HepG2 (cell line): Measurements from ENCODE around the gene AKAP12. TPM values are rescaled to one million over a fixed set of nuclear protein-coding genes. Genes with fewer than 3 reads are reported as not detected.

Experiments
- BORCS8-MEF2B ChIP-seq: sonication (generic); formaldehyde crosslinking; IDR thresholded peaks from 2 replicates; pipeline ENCODE4 v1.8.0; 2022; ENCODE audit warnings: mild to moderate bottlenecking, missing genetic modification reagents
- CBFB ChIP-seq: sonication (generic); formaldehyde crosslinking; IDR thresholded peaks from 2 replicates; pipeline ENCODE4 v1.4.0; 2020; ENCODE audit warnings: missing genetic modification reagents
- CHD2 ChIP-seq: IDR thresholded peaks from 2 replicates; pipeline ENCODE4 v1.6.1; 2011; ENCODE audit warnings: low read depth, low read length, improper control_type of control experiment
- FOXK2 ChIP-seq: fragments of 450-650 bp; IDR thresholded peaks from 2 replicates; pipeline ENCODE4 v1.6.1; 2016
- GATAD2A ChIP-seq: IDR thresholded peaks from 2 replicates; pipeline ENCODE4 v1.6.1; 2016
- HNRNPK ChIP-seq: fragments of 200-400 bp; formaldehyde crosslinking; IDR thresholded peaks from 2 replicates; pipeline ENCODE4 v1.6.1; 2018; ENCODE audit warnings: low read length, low read depth, moderate library complexity, mild to moderate bottlenecking; ENCODE audit not compliant: poor library complexity, severe bottlenecking
- HNRNPUL1 ChIP-seq: fragments of 200-400 bp; formaldehyde crosslinking; IDR thresholded peaks from 2 replicates; pipeline ENCODE4 v1.6.1; 2017; ENCODE audit warnings: low read depth, mild to moderate bottlenecking, low read length, moderate library complexity
- KLF11 ChIP-seq: IDR thresholded peaks from 2 replicates; pipeline ENCODE4 v1.6.1; 2016; ENCODE audit warnings: missing compliant biosample characterization
- MED8 ChIP-seq: sonication (generic); formaldehyde crosslinking; IDR thresholded peaks from 2 replicates; pipeline ENCODE4 v1.8.1; 2023; ENCODE audit warnings: mild to moderate bottlenecking, missing genetic modification reagents; ENCODE audit not compliant: insufficient replicate concordance
- MTF1 ChIP-seq: sonication (generic); formaldehyde crosslinking; IDR thresholded peaks from 2 replicates; pipeline ENCODE4 v1.5.0; 2020; ENCODE audit warnings: missing genetic modification reagents
- PCBP2 ChIP-seq: fragments of 200-400 bp; formaldehyde crosslinking; optimal IDR thresholded peaks from 2 replicates; pipeline ENCODE3; 2018; ENCODE audit warnings: low read length, low read depth; ENCODE audit not compliant: poor library complexity, severe bottlenecking
- PRDM4 ChIP-seq: sonication (generic); formaldehyde crosslinking; IDR thresholded peaks from 2 replicates; pipeline ENCODE4 v1.9.0; 2021; ENCODE audit warnings: missing genetic modification reagents, borderline replicate concordance
- RBFOX2 ChIP-seq: fragments of 200-400 bp; formaldehyde crosslinking; IDR thresholded peaks from 2 replicates; pipeline ENCODE4 v1.6.1; 2017; ENCODE audit warnings: low read depth, mild to moderate bottlenecking, low read length
- RFX5 ChIP-seq: IDR thresholded peaks from 2 replicates; pipeline ENCODE4 v1.6.1; 2011; ENCODE audit warnings: low read depth, low read length, improper control_type of control experiment
- TARDBP ChIP-seq: sonication (generic); formaldehyde crosslinking; IDR thresholded peaks from 2 replicates; pipeline ENCODE4 v1.8.0; 2022; ENCODE audit warnings: mild to moderate bottlenecking, missing genetic modification reagents
- TCF7L2 ChIP-seq: IDR thresholded peaks from 2 replicates; pipeline ENCODE4 v1.6.1; 2011; ENCODE audit warnings: mild to moderate bottlenecking, low read depth, low read length, moderate library complexity
- TEAD2 ChIP-seq: sonication (generic); formaldehyde crosslinking; IDR thresholded peaks from 2 replicates; pipeline ENCODE4 v1.9.0; 2021; ENCODE audit warnings: missing genetic modification reagents
- ZFP90 ChIP-seq: sonication (generic); formaldehyde crosslinking; IDR thresholded peaks from 2 replicates; pipeline ENCODE4 v1.8.0; 2022; ENCODE audit warnings: missing genetic modification reagents, mild to moderate bottlenecking, inconsistent platforms, borderline replicate concordance
- ZHX2 ChIP-seq, 2 experiments: sonication (generic) in 1 of 2; formaldehyde crosslinking in 1 of 2; IDR thresholded peaks; 2 replicates each; pipeline versions ENCODE4 v1.6.1 to v1.9.0; 2014 to 2022; ENCODE audit warnings: antibody characterized with exemption in 1 of 2, borderline replicate concordance in 1 of 2, inconsistent platforms in 1 of 2, low read depth in 1 of 2, missing genetic modification reagents in 1 of 2
- ZNF207 ChIP-seq: fragments of 450-650 bp; IDR thresholded peaks from 2 replicates; pipeline ENCODE4 v1.6.1; 2016; ENCODE audit warnings: antibody characterized with exemption, borderline replicate concordance
- ZNF441 ChIP-seq: sonication (generic); formaldehyde crosslinking; IDR thresholded peaks from 2 replicates; pipeline ENCODE4 v1.7.0; 2021; ENCODE audit warnings: missing genetic modification reagents, borderline replicate concordance
- ZNF460 ChIP-seq: sonication (generic); formaldehyde crosslinking; IDR thresholded peaks from 2 replicates; pipeline ENCODE4 v1.5.1; 2020; ENCODE audit warnings: missing genetic modification reagents, mild to moderate bottlenecking, borderline replicate concordance
- ZNF674 ChIP-seq: sonication (generic); formaldehyde crosslinking; IDR thresholded peaks from 2 replicates; pipeline ENCODE4 v1.5.0; 2020; ENCODE audit warnings: low read depth, mild to moderate bottlenecking, missing genetic modification reagents
- polyA plus RNA-seq, 8 experiments: library from polyadenylated mRNA; depleted of rRNA in 3 of 8; stranded (reverse) in 7 of 8; unstranded in 1 of 8; fragments of >200 nt; fragmentation: Illumina TruSeq in 4 of 8; extraction: Trizol in 4 of 8; gene quantifications; 2 replicates each; pipeline versions ENCODE4 v1.2.1 to v1.2.3, GENCODE V29; 2011 to 2016; ENCODE audit warnings: low read depth in 4 of 8, missing spikeins in 1 of 8, mixed read lengths in 1 of 8; ENCODE audit not compliant: insufficient read depth in 1 of 8
- total RNA-seq, 5 experiments: library from RNA; depleted of rRNA; stranded (reverse); fragments of >200 nt; fragmentation: Illumina TruSeq; extraction: Trizol; gene quantifications; 2 replicates each; pipeline ENCODE4 v1.2.3, GENCODE V29; 2016; ENCODE audit warnings: low read depth in 1 of 5

Gene AKAP12
- total and polyA plus RNA-seq, 2 of the 13 experiments (the other 11 are each of a cell fraction or from before 2014, with no cell fraction given): 10.6 to 19.0 TPM

GRCh38 chr6:151390276-151390850 lies 150.6 kb downstream of the AKAP12 start (continued):
- TF ChIP-seq ZHX2 (IDR thresholded peaks at IDR 0.05; ENCODE audit: low read depth) (peak; percentile 44), ZHX2 (CRISPR knock-in tag; IDR thresholded peaks at IDR 0.05; ENCODE audit: borderline replicate concordance) (peak; percentile 12; the same call in 1 of the 2 replicates), TEAD2 (CRISPR knock-in tag) (no peak), MED8 (CRISPR knock-in tag) (no peak), ZFP90 (CRISPR knock-in tag) (peak; percentile 35; the same call in 1 of the 2 replicates), PRDM4 (CRISPR knock-in tag) (0 out of 2 replicates have a peak, but pooled peaks have one; percentile 2), RBFOX2 (peak; percentile 77), CBFB (CRISPR knock-in tag) (peak; percentile 67), FOXK2 (no peak), CHD2 (peak; percentile 98), TARDBP (CRISPR knock-in tag) (peak; percentile 70), ZNF441 (CRISPR knock-in tag) (peak; percentile 39; the same call in 1 of the 2 replicates), HNRNPUL1 (0 out of 2 replicates have a peak, but pooled peaks have one; percentile 34), PCBP2 (peak; percentile 65), HNRNPK (peak; percentile 100), GATAD2A (CRISPR knock-in tag) (peak; percentile 17; the same call in 1 of the 2 replicates), ZNF460 (CRISPR knock-in tag) (peak; percentile 39; the same call in 1 of the 2 replicates), RFX5 (peak; percentile 14; the same call in 1 of the 2 replicates), KLF11 (CRISPR knock-in tag) (no peak; the same call in 1 of the 2 replicates), MTF1 (CRISPR knock-in tag) (peak; percentile 97), TCF7L2 (no peak), ZNF674 (CRISPR knock-in tag) (peak; percentile 71; the same call in 1 of the 2 replicates), ZNF207 (no peak), BORCS8-MEF2B (CRISPR knock-in tag) (peak; percentile 27; the same call in 1 of the 2 replicates)
